H1 (cell line): ENCODE measurements around the gene CDC37. TPM values are rescaled to one million over a fixed set of nuclear protein-coding genes. Genes with fewer than 3 reads are reported as not detected.

Experiments
- CTCF ChIA-PET: fragments of 300-600 bp; sonication (Branson Sonifier 250); formaldehyde crosslinking; loops from one replicate; lab custom pipeline; 2021; ENCODE audit not compliant: partially characterized antibody; lab: Charles Lee
- POLR2A ChIA-PET: fragments of 300-600 bp; sonication (Branson Sonifier 250); formaldehyde crosslinking; loops from one replicate; lab custom pipeline; 2021; ENCODE audit warnings: inconsistent platforms; ENCODE audit not compliant: partially characterized antibody; lab: Charles Lee
- DNase-seq, 2 experiments: peaks; one replicate each; pipeline versions ENCODE4 v3.0.0 to v3.0.0-alpha.2; 2010 to 2022; ENCODE audit warnings: low spot score in 2 of 2, low read depth in 1 of 2, mixed read lengths in 1 of 2
- FAIRE-seq: peaks from 2 replicates; lab custom pipeline; 2011; peaks lifted over from hg19 to GRCh38; lab: Jason Lieb, UNC
- H2AFZ ChIP-seq: 2 replicates; pipeline ENCODE4 v1.8.1; 2012; ENCODE audit warnings: low read length, inconsistent platforms
- H2AK5ac ChIP-seq: 2 replicates; pipeline ENCODE4 v1.6.1; 2013; ENCODE audit warnings: low read depth, low read length
- H2BK120ac ChIP-seq: replicated peaks from 2 replicates; pipeline ENCODE3; 2013; ENCODE audit warnings: low read depth, low read length, inconsistent platforms
- H2BK12ac ChIP-seq: 2 replicates; pipeline ENCODE4 v1.6.1; 2013; ENCODE audit warnings: low read depth, low read length
- H2BK15ac ChIP-seq: 2 replicates; pipeline ENCODE4 v1.6.1; 2013; ENCODE audit warnings: low read length
- H2BK20ac ChIP-seq: 2 replicates; pipeline ENCODE4 v1.6.1; 2013; ENCODE audit warnings: low read length
- H2BK5ac ChIP-seq: 2 replicates; pipeline ENCODE4 v1.6.1; 2013; ENCODE audit warnings: low read depth, low read length
- H3K14ac ChIP-seq: 2 replicates; pipeline ENCODE4 v1.6.1; 2013; ENCODE audit warnings: inconsistent platforms; ENCODE audit not compliant: insufficient read length
- H3K18ac ChIP-seq: 2 replicates; pipeline ENCODE4 v1.6.1; 2013; ENCODE audit warnings: low read length; ENCODE audit errors: extremely low read depth
- H3K23ac ChIP-seq: 2 replicates; pipeline ENCODE4 v1.6.1; 2013; ENCODE audit warnings: inconsistent platforms; ENCODE audit not compliant: insufficient read length
- H3K23me2 ChIP-seq: 2 replicates; pipeline ENCODE4 v1.6.1; 2013; ENCODE audit warnings: low read depth, low read length
- H3K27ac ChIP-seq: 2 replicates; pipeline ENCODE4 v1.6.1; 2011; ENCODE audit warnings: low read depth, low read length, inconsistent platforms
- H3K27me3 ChIP-seq, 4 experiments: replicated peaks in 1 of 4; 1 replicate in 1 of 4; 2 replicates in 3 of 4; pipeline versions ENCODE4 v1.6.1 to v1.8.1; 2011 to 2013; ENCODE audit warnings: low read length in 3 of 4, mild to moderate bottlenecking in 3 of 4, inconsistent platforms in 2 of 4, mixed read lengths in 2 of 4, moderate library complexity in 1 of 4; ENCODE audit not compliant: control insufficient read depth in 3 of 4, insufficient read depth in 3 of 4; ENCODE audit errors: extremely low read depth in 1 of 4
- H3K36me3 ChIP-seq, 4 experiments: 2 replicates each; pipeline versions ENCODE4 v1.6.1 to v1.8.1; 2011 to 2013; ENCODE audit warnings: mild to moderate bottlenecking in 4 of 4, low read length in 3 of 4, moderate library complexity in 2 of 4, control low read depth in 1 of 4, inconsistent platforms in 1 of 4; ENCODE audit not compliant: insufficient read depth in 4 of 4, control insufficient read depth in 2 of 4
- H3K4ac ChIP-seq: replicated peaks from 2 replicates; pipeline ENCODE3; 2013; ENCODE audit warnings: low read length, low read depth, mixed read lengths, inconsistent platforms; ENCODE audit not compliant: insufficient read length
- H3K4me1 ChIP-seq, 4 experiments: replicated peaks in 1 of 4; 1 replicate in 1 of 4; 2 replicates in 3 of 4; pipeline versions ENCODE4 v1.6.1 to v1.8.1; 2011 to 2013; ENCODE audit warnings: low read length in 3 of 4, inconsistent platforms in 2 of 4, mixed read lengths in 1 of 4; ENCODE audit not compliant: insufficient read depth in 4 of 4, control insufficient read depth in 3 of 4
- H3K4me2 ChIP-seq, 2 experiments: 2 replicates each; pipeline versions ENCODE4 v1.6.1 to v1.8.1; 2011 to 2013; ENCODE audit warnings: low read depth in 2 of 2, low read length in 2 of 2, control low read depth in 1 of 2, inconsistent platforms in 1 of 2, mild to moderate bottlenecking in 1 of 2; ENCODE audit not compliant: insufficient read depth in 1 of 2
- H3K4me3 ChIP-seq, 4 experiments: fragments of 200-600, 300-600 bp in 1 of 4; sonication (generic), shearing (Covaris generic), sonication (Bioruptor Twin) in 1 of 4; 2 replicates each; pipeline versions ENCODE4 v1.5.1 to v1.8.1; 2011 to 2016; ENCODE audit warnings: low read length in 4 of 4, low read depth in 3 of 4, control low read depth in 2 of 4, inconsistent platforms in 2 of 4, mild to moderate bottlenecking in 2 of 4, mixed read lengths in 1 of 4, moderate library complexity in 1 of 4; ENCODE audit not compliant: insufficient read depth in 2 of 4; ENCODE audit errors: extremely low read depth in 1 of 4
- H3K56ac ChIP-seq: replicated peaks from 2 replicates; pipeline ENCODE3; 2013; ENCODE audit warnings: low read depth, mild to moderate bottlenecking, mixed read lengths, low read length, inconsistent platforms; ENCODE audit not compliant: insufficient read length
- H3K79me1 ChIP-seq: 2 replicates; pipeline ENCODE4 v1.6.1; 2013; ENCODE audit warnings: low read depth, low read length, control low read depth
- H3K79me2 ChIP-seq, 2 experiments: 2 replicates each; pipeline versions ENCODE4 v1.6.1 to v1.8.1; 2012 to 2013; ENCODE audit warnings: low read length in 2 of 2, mild to moderate bottlenecking in 2 of 2, inconsistent platforms in 1 of 2; ENCODE audit not compliant: insufficient read depth in 2 of 2, control insufficient read depth in 1 of 2
- H3K9ac ChIP-seq, 4 experiments: replicated peaks in 1 of 4; 1 replicate in 1 of 4; 2 replicates in 3 of 4; pipeline versions ENCODE4 v1.6.1 to v1.8.1; 2011 to 2013; ENCODE audit warnings: low read depth in 3 of 4, low read length in 3 of 4, control low read depth in 2 of 4, mild to moderate bottlenecking in 2 of 4, moderate library complexity in 2 of 4, inconsistent platforms in 1 of 4; ENCODE audit errors: extremely low read depth in 1 of 4
- H3K9me3 ChIP-seq, 2 experiments: 2 replicates each; pipeline versions ENCODE4 v1.6.1 to v1.8.1; 2012 to 2013; ENCODE audit warnings: mild to moderate bottlenecking in 2 of 2, moderate library complexity in 2 of 2, control low read depth in 1 of 2, inconsistent platforms in 1 of 2, low read depth in 1 of 2, low read length in 1 of 2, mixed read lengths in 1 of 2; ENCODE audit not compliant: insufficient read depth in 2 of 2
- H4K20me1 ChIP-seq, 2 experiments: replicated peaks in 1 of 2; 2 replicates each; pipeline versions ENCODE3 to v1.8.1; 2011 to 2013; ENCODE audit warnings: inconsistent platforms in 2 of 2, low read length in 2 of 2, mild to moderate bottlenecking in 1 of 2; ENCODE audit not compliant: insufficient read depth in 2 of 2, control insufficient read depth in 1 of 2
- H4K5ac ChIP-seq: 2 replicates; pipeline ENCODE4 v1.6.1; 2013; ENCODE audit warnings: low read length, low read depth, mixed read lengths, inconsistent platforms; ENCODE audit not compliant: insufficient read length
- H4K8ac ChIP-seq: 2 replicates; pipeline ENCODE4 v1.8.0; 2013; ENCODE audit warnings: mild to moderate bottlenecking, moderate library complexity, low read length, inconsistent platforms; ENCODE audit not compliant: insufficient read depth; ENCODE audit errors: extremely low read depth
- H4K91ac ChIP-seq: replicated peaks from 2 replicates; pipeline ENCODE3; 2013; ENCODE audit warnings: low read length, mixed read lengths, inconsistent platforms; ENCODE audit not compliant: insufficient read length
- ASH2L ChIP-seq: fragments of 200-600, 300-600 bp; sonication (generic); IDR thresholded peaks from one replicate; pipeline ENCODE4 v1.7.1; 2017; ENCODE audit warnings: low read length
- HDAC6 ChIP-seq: IDR thresholded peaks from one replicate; pipeline ENCODE4 v1.7.1; 2012; ENCODE audit warnings: low read depth, mild to moderate bottlenecking, inconsistent platforms, low read length, moderate library complexity
- WGBS, 2 experiments: shearing (Covaris generic) in 1 of 2; methylation state at CpG; one replicate each; pipeline versions ENCODE4 v1.1.6 to v1.1.7; 2013 to 2015; ENCODE audit warnings: low lambda C conversion rate in 2 of 2, mixed read lengths in 2 of 2, inconsistent platforms in 1 of 2, low coverage in 1 of 2, missing lambda C conversion rate in 1 of 2; ENCODE audit not compliant: insufficient replicate concordance in 2 of 2, insufficient coverage in 1 of 2, insufficient read length in 1 of 2; ENCODE audit errors: extremely low coverage in 1 of 2, missing lambda C conversion rate in 1 of 2; 5-methylcytosine and 5-hydroxymethylcytosine counted together
- polyA plus RNA-seq, 7 experiments: library from polyadenylated mRNA; depleted of rRNA in 3 of 7; stranded (reverse) in 5 of 7; unstranded in 2 of 7; fragments of >200 nt in 5 of 7; fragments of 200-250 nt in 2 of 7; gene quantifications; 1 replicate in 5 of 7; 2 replicates in 1 of 7; 4 replicates in 1 of 7; pipeline versions ENCODE4 v1.2.1 to v1.2.3, GENCODE V29; 2011 to 2013; ENCODE audit warnings: missing spikeins in 2 of 7, mixed read lengths in 2 of 7
- total RNA-seq: library from RNA; stranded (reverse); fragmentation: NEBNext Ultra II Directional; extraction: Animal tissue kit (Norgen Biotek cat#: 25700); gene quantifications from 2 replicates; pipeline ENCODE4 v1.2.1, GENCODE V29; 2021

The CDC37 gene
- total and polyA plus RNA-seq, 2 of the 8 experiments (the other 6 are each of a cell fraction or from before 2014, with no cell fraction given), result 162 to 181 TPM

DNA sequence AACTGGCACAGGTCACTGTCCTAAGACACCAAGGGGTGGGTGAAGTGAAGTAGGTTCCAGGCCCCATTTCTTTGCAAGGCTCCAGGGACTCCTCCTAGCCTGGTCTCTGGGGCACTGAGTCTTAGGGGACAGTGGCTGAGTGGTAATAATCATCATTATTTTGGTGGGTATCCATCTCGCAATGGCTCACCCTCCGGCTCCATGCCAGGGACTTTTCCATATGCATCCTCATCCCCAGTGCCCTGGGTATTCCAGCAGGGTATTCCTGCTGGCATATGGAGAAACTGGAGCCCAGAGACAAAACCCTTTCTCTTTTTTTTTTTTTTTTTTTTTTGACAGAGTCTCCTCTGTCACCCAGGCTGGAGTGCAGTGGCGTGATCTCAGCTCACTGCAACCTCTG lies 19.5 kb upstream of the CDC37 start:
- Histone ChIP-seq H4K91ac (no peak overlapping the region), H2BK15ac (no peak overlapping the region), H3K4me3 (no peak overlapping the region), H3K23me2 (peaks cover 14% of the 10 kb centered on the region; the same call in 1 of the 2 replicates), H3K23ac (no peak overlapping the region), H3K27me3 (peaks cover 46 to 93% (median 81%) of the 10 kb centered on the region in 4 experiments), H3K4me2 (no peak overlapping the region), H2BK12ac (no peak overlapping the region), H3K79me2 (no peaks in the 10 kb centered on the region), H4K20me1 (peaks cover 0 to 16% of the 10 kb centered on the region in 2 experiments), H4K5ac (no peak overlapping the region), H3K36me3 (no peaks in the 10 kb centered on the region), H2BK20ac (no peak overlapping the region), H2BK5ac (no peak overlapping the region), H3K79me1 (no peaks in the 10 kb centered on the region), H3K9me3 (no peaks in the 10 kb centered on the region), H3K27ac (no peak overlapping the region), H3K56ac (no peak overlapping the region), H3K9ac (no peak overlapping the region), H2AFZ (no peak overlapping the region), H4K8ac (no peak overlapping the region), H3K18ac (no peak overlapping the region), H3K4ac (peak overlapping the region; percentile 48), H3K14ac (no peak overlapping the region), H2BK120ac (no peak overlapping the region), H2AK5ac (no peak overlapping the region), H3K4me1 (peaks cover 2 to 26% (median 10%) of the 10 kb centered on the region in 4 experiments)
- FAIRE-seq (no peak), DNase-seq (no peak)
- ChIA-PET POLR2A (no interaction called here), CTCF (interaction anchor here (1.0 to 4.8 kb wide), 9 partner anchors 11 to 158 kb away, joined by 3 to 38 read pairs (median 5); partner anchors contain the start of gene CDC37)
- 95% methylated on average over 2 of the region's 3 CpGs; no CpG with 5 or more reads in 1 of the 2 experiments for WGBS, 2 experiments
- TF ChIP-seq HDAC6, result no peak
- TF ChIP-seq ASH2L, result no peak
